Keratinocyte (primary cell): Measurements from ENCODE around the gene TLDC2. TPM values are rescaled to one million over a fixed set of nuclear protein-coding genes. Genes with fewer than 3 reads are reported as not detected.

Experiments used
- DNase-seq: peaks from one replicate; pipeline ENCODE4 v3.0.0-alpha.2; 2011; ENCODE audit warnings: low read depth, missing footprints, low spot score
- FAIRE-seq: peaks from 2 replicates; lab custom pipeline; 2011; peaks lifted over from hg19 to GRCh38; lab: Jason Lieb, UNC
- H2AFZ ChIP-seq: 2 replicates; pipeline ENCODE4 v1.6.0; 2012; ENCODE audit warnings: low read length, control low read depth, inconsistent platforms; ENCODE audit not compliant: control insufficient read depth
- H3K27ac ChIP-seq: 2 replicates; pipeline ENCODE4 v1.5.1; 2011; ENCODE audit warnings: low read length; ENCODE audit not compliant: control insufficient read depth, insufficient read depth
- H3K27me3 ChIP-seq: 3 replicates; pipeline ENCODE4 v1.6.0; 2011; ENCODE audit warnings: low read length; ENCODE audit not compliant: control insufficient read depth, insufficient read depth; ENCODE audit errors: extremely low read depth
- H3K36me3 ChIP-seq, 2 experiments: 2 replicates in 1 of 2; 3 replicates in 1 of 2; pipeline ENCODE4 v1.5.1; 2011; ENCODE audit warnings: low read length in 2 of 2, mild to moderate bottlenecking in 1 of 2; ENCODE audit not compliant: control insufficient read depth in 2 of 2, insufficient read depth in 2 of 2; ENCODE audit errors: extremely low read depth in 1 of 2
- H3K4me1 ChIP-seq: 3 replicates; pipeline ENCODE4 v1.5.1; 2011; ENCODE audit warnings: low read length; ENCODE audit not compliant: control insufficient read depth, insufficient read depth; ENCODE audit errors: extremely low read depth
- H3K4me2 ChIP-seq: 3 replicates; pipeline ENCODE4 v1.6.0; 2011; ENCODE audit warnings: low read depth, low read length; ENCODE audit not compliant: control insufficient read depth, insufficient read depth; ENCODE audit errors: extremely low read depth
- H3K4me3 ChIP-seq, 3 experiments: fragments of 200-600 bp in 1 of 3; sonication (generic) in 1 of 3; 2 replicates in 2 of 3; 3 replicates in 1 of 3; pipeline ENCODE4 v1.5.1; 2011 to 2016; ENCODE audit warnings: low read length in 3 of 3, mild to moderate bottlenecking in 3 of 3, control low read depth in 2 of 3, inconsistent platforms in 1 of 3, low read depth in 1 of 3, mixed read lengths in 1 of 3, mixed run types in 1 of 3, moderate library complexity in 1 of 3; ENCODE audit not compliant: control insufficient read depth in 2 of 3, insufficient read depth in 2 of 3; ENCODE audit errors: extremely low read depth in 1 of 3
- H3K79me2 ChIP-seq: 2 replicates; pipeline ENCODE4 v1.6.0; 2012; ENCODE audit warnings: low read length; ENCODE audit not compliant: control insufficient read depth, insufficient read depth
- H3K9ac ChIP-seq: 3 replicates; pipeline ENCODE4 v1.6.0; 2011; ENCODE audit warnings: low read length; ENCODE audit not compliant: control insufficient read depth, insufficient read depth; ENCODE audit errors: extremely low read depth
- H3K9me1 ChIP-seq: 3 replicates; pipeline ENCODE4 v1.6.0; 2011; ENCODE audit warnings: low read length; ENCODE audit not compliant: control insufficient read depth, insufficient read depth; ENCODE audit errors: extremely low read depth
- H3K9me3 ChIP-seq: 2 replicates; pipeline ENCODE4 v1.5.1; 2012; ENCODE audit warnings: low read depth, low read length; ENCODE audit not compliant: control insufficient read depth
- H4K20me1 ChIP-seq: 3 replicates; pipeline ENCODE4 v1.6.0; 2011; ENCODE audit warnings: low read length; ENCODE audit not compliant: control insufficient read depth, insufficient read depth; ENCODE audit errors: extremely low read depth
- CTCF ChIP-seq, 3 experiments: IDR thresholded peaks in 1 of 3; conservative IDR thresholded peaks in 1 of 3; optimal IDR thresholded peaks in 1 of 3; 2 replicates in 2 of 3; 3 replicates in 1 of 3; pipeline versions ENCODE3 to v1.5.1; 2011; ENCODE audit warnings: low read length in 3 of 3, mild to moderate bottlenecking in 3 of 3, moderate library complexity in 2 of 3, control low read depth in 1 of 3, inconsistent platforms in 1 of 3; ENCODE audit not compliant: insufficient read depth in 2 of 3; ENCODE audit errors: extremely low read depth in 1 of 3
- EZH2 ChIP-seq: IDR thresholded peaks from one replicate; pipeline ENCODE4 v1.6.1; 2012; ENCODE audit warnings: inconsistent platforms, mild to moderate bottlenecking, low read length, moderate library complexity
- dilution Hi-C: fragments of 300-500 bp; cut with MboI; formaldehyde crosslinking; loops from one replicate; pipeline ENCODE4 v1.7.0; 2020; ENCODE audit warnings: low sequenced_read_pairs; ENCODE audit not compliant: extremely low pct_ligation_motif_present
- polyA plus RNA-seq, 5 experiments: library from polyadenylated mRNA; depleted of rRNA in 3 of 5; stranded (reverse) in 3 of 5; stranded (forward) in 1 of 5; unstranded in 1 of 5; fragments of >200 nt; gene quantifications; 1 replicate in 1 of 5; 2 replicates in 3 of 5; 3 replicates in 1 of 5; pipeline versions ENCODE4 v1.2.1 to v1.2.3, GENCODE V29; 2011 to 2012; ENCODE audit warnings: missing spikeins in 2 of 5, low read depth in 1 of 5, low replicate concordance in 1 of 5

TLDC2 gene
- polyA plus RNA-seq, 1 donor (not counting 4 experiments of a cell fraction or from before 2014, with no cell fraction given) = 0.34 TPM

- Histone ChIP-seq H3K27me3 (no peaks in the 10 kb centered on the region), H3K9me1 (no peaks in the 10 kb centered on the region), H3K4me3 (no peak overlapping the region), H3K36me3 (peaks cover 0 to 3% of the 10 kb centered on the region in 2 experiments), H3K4me2 (no peak overlapping the region), H4K20me1 (no peaks in the 10 kb centered on the region), H3K9ac (no peak overlapping the region), H3K4me1 (no peaks in the 10 kb centered on the region), H3K9me3 (no peaks in the 10 kb centered on the region), H3K79me2 (no peaks in the 10 kb centered on the region), H2AFZ (no peak overlapping the region), H3K27ac (no peak overlapping the region)
- DNase-seq (no peak), FAIRE-seq (no peak)
- dilution Hi-C loops = no loop called here
- no peak for TF ChIP-seq EZH2
- no peak for TF ChIP-seq CTCF (optimal IDR thresholded peaks at IDR 0.05 in 1 of 3, IDR thresholded peaks at IDR 0.05 in 1 of 3, conservative IDR thresholded peaks at IDR 0.05 in 1 of 3; ENCODE audit: extremely low read depth in 1 of 3, insufficient read depth in 2 of 3, low read length in 3 of 3)
These were observed 11.8 kb downstream of the TLDC2 start for GRCh38 chr20:36887752-36888090.

- H3K4me1 ChIP-seq = no peaks in the 10 kb centered on the region
- H3K4me3 ChIP-seq = no peak overlapping the region
- H3K27ac ChIP-seq = no peak overlapping the region
- no peaks in the 10 kb centered on the region for H4K20me1 ChIP-seq
- H3K79me2 ChIP-seq = no peaks in the 10 kb centered on the region
- dilution Hi-C loops = no loop called here
- DNase-seq = no peak
- no peaks in the 10 kb centered on the region for H3K9me1 ChIP-seq
- TF ChIP-seq CTCF (optimal IDR thresholded peaks at IDR 0.05 in 1 of 3, IDR thresholded peaks at IDR 0.05 in 1 of 3, conservative IDR thresholded peaks at IDR 0.05 in 1 of 3; ENCODE audit: extremely low read depth in 1 of 3, insufficient read depth in 2 of 3, low read length in 3 of 3) (no peak), EZH2 (no peak)
- no peaks in the 10 kb centered on the region for H3K9me3 ChIP-seq
- H3K4me2 ChIP-seq = no peak overlapping the region
- peaks cover 0 to 3% of the 10 kb centered on the region in 2 experiments for H3K36me3 ChIP-seq
- no peak overlapping the region for H3K9ac ChIP-seq
- FAIRE-seq = no peak
- H3K27me3 ChIP-seq = no peaks in the 10 kb centered on the region
- H2AFZ ChIP-seq = no peak overlapping the region
These were observed 13.1 kb downstream of the TLDC2 start for GRCh38 chr20:36888880-36889516.
